Superior temporal gyrus (tissue), 1 donor: Measurements from ENCODE around the gene ATP2B2.
A peak's percentile ranks its signal among the peaks of the same experiment; 100 is the strongest.

ENCODE experiments used
- DNase-seq: peaks from one replicate; pipeline ENCODE4 v3.0.0-alpha.2; 2016; ENCODE audit errors: extremely low spot score

ATP2B2 gene

GRCh38 chr3:10345911-10346310 is 159.5 kb downstream of the ATP2B2 start:
- DNase-seq: no peak

GRCh38 chr3:10344944-10345575 is 160.3 kb downstream of the ATP2B2 start:
- DNase-seq: no peak

DNA sequence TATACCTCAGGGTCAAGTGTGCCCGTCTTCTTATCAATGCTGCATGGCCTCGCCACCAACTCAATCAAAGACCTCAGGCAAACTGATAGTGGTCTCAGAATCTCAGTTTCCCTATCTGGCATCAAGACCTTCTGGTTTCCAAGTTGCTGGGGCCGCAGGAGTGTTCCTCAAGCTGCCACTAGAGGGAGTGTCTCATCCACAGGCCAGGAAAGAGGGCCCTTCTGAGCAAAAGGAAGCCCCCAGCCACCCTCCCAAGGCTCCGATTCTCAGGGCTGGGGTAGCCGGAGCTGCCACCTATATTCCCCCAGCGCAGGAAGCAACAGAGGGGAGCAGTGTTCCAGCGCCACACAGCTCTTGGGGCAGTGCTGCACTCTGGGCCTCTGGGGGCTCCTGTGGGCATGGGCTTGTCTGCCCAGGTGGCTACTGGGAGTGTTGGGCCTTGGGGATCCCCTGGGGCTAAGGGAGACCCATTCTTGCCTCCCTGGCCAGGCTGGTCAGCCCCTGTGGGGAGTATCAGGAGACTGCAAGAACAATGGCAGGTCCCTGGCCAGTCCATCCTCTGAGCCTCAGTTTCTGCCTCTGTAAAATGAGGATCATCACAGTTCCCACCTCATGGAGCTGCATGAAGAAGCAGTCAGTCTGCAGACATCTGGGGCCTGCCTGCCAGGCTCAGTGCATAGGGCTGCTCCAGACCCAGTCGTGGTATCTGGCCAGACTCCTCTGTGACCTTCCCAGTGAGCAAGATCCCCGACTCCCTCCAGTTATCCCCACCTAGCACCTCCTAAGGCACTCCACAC is 161.0 kb downstream of the ATP2B2 start:
- DNase-seq: peak; percentile 63

- DNase-seq: no peak
Measured at GRCh38 chr3:10343526-10343925, 161.9 kb downstream of the ATP2B2 start.

DNA sequence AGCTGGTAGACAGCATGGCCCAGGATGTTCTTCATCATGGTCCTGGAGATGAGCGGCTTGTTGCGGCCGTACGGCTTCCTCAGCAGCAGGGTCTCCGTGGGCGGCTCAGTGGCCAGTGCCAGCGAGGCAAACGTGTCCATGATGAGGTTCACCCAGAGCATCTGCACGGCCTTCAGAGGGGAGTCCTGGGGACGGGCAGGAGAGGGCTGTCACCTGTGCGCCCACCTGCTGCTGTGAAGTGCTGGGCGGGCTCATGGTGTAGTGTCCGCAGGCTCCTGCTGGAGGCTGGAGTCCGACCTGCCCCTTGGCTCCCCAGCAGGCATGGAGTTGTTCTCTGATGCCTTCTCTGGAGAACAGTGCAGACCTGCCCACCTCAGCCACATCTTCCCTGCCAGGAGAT is 162.6 kb downstream of the ATP2B2 start:
- DNase-seq: no peak

- no peak for DNase-seq
Measured at GRCh38 chr3:10341901-10342398, 163.4 kb downstream of the ATP2B2 start.

DNA sequence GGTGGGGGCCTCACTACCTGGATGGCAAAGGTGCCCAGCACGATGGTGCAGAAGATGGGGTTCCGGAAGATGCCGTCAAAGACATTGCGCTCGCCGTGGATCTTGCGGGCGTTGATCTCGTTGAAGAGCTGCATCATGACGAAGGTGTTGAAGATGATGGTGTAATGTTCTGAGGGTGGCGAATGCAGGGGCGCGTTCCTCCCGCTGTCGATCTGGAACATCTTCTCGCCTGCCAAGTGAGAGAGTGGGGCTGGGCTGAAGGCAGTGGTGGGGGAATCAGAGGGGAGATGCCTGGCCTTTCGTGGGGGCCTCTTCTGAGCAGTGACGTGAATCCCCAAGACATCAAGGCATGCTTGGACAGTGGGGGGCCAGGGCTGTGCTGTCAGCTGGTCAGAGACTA is 164.9 kb downstream of the ATP2B2 start:
- no peak for DNase-seq

DNA sequence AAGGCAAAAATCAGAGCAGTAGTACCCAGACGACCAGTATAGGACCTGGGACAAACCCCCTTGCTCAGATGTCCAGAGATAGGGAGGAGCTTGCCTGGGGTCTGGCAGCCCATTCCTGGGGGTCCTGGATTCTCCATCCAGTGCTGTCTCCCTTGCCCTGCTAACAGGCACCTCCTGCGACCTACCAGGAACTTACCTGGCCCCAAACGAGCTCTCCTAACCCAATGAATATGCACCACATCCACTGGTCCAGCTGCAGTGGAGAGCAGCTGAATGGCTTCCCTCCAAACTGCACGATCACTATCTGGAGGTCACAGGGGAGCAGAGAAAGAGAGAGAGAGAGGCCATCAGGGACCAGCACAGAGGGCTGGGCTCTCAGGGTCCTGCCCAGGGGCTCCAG is 165.3 kb downstream of the ATP2B2 start:
- no peak for DNase-seq

DNA sequence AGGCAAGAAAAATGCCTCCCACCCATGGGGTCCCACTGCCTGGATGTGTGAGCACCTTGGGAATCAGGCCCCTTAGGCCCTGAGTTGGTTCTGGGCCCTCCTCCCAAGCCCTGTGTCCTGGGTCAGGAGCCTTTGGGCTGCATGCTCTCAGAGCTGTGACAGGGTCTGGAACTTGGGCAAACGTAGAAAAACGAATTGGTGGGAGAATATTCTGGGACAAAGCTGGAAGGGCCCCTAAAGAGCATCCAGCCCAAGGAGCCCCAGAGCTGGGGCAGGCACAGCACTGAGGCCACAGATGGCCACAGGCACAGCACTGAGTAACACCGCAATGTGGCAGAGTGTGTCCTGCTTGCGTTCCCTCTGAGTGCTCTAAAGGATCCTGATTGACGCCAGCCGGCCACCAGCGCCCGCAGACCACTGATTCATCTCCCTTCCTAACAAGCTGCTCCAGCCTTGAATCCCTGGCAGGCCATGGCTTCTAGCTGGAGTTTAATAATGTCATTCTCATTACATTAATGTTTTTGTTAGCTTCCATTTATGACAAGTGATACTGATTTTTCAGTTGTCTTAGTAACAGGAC is 165.9 kb downstream of the ATP2B2 start:
- no peak for DNase-seq

GRCh38 chr3:10338591-10339353 is 166.6 kb downstream of the ATP2B2 start:
- DNase-seq: no peak

- no peak for DNase-seq
Measured at GRCh38 chr3:10338164-10338470, 167.3 kb downstream of the ATP2B2 start.

- no peak for DNase-seq
Measured at GRCh38 chr3:10337323-10338163, 167.8 kb downstream of the ATP2B2 start.

DNA sequence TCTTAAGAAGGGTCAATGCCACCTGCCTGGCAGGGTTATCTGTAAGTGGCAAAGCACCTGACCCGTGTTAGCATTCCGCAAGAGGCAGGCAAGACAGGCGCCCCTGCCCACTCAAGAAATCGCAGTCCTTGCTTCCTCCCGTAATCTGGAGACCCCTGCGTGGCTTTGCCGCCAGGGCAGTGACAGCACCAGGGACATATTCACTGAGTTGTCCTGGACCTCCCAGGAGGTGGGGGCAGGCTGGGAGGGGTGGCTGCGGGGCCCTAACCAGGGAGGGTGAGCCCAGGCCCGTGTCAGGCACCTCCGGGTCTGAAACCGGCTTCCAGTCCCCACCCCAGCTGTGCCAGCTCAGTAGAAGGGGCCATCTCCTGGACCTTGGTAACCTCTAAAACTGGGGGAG is 168.6 kb downstream of the ATP2B2 start:
- DNase-seq: no peak

GRCh38 chr3:10335871-10336622 is 169.3 kb downstream of the ATP2B2 start:
- no peak for DNase-seq

DNA sequence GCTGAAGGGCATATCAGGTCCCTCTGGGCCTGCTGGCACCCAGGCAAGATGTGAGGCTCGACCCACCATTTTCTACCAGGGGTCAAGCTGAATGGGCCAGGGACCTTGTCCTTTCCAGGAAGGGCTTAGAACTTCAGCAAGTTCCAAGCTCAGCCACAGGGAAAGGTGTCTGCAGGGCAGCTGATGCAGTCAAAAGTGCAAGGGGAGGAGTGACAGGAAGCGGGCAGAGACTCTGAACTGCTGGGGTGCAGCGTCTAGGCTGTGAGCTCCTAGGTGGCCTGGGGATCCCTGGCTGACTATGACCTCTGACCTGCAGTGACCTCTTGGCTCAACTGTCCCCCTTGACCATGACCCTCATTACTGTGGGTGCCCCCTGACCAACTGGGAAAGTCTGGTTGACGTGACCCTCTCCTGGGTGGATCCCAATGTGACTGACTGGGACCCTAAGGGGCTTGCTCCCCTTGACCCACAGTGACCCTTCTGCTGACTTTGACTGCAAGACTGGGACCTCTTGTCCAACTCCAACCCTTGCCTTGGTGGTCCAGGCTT is 170.1 kb downstream of the ATP2B2 start:
- DNase-seq: no peak

DNA sequence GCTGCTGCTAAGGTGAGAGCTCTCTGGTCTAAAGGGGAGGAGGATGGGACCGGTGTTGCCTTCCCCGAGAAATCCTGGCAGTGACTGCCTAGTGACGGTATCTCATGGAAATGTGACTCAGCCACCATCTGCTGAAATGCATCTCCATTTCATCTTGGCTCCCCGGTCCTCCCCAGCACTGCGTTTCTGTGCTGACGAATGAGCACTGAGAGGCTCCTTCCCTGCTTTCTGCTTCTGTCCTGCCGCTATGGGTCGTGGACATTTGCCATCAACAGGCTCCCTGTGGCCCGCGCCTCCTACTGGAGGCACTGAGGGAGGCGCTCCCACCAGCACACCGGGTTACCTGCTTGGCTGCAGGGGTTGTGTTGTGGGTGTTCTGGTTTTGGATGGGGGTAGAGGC is 170.9 kb downstream of the ATP2B2 start:
- peak; percentile 67 for DNase-seq

- DNase-seq: no peak
Measured at GRCh38 chr3:10334042-10334441, 171.3 kb downstream of the ATP2B2 start.

- DNase-seq: no peak
Measured at GRCh38 chr3:10333349-10333650, 172.1 kb downstream of the ATP2B2 start.

GRCh38 chr3:10332481-10333348 is 172.7 kb downstream of the ATP2B2 start:
- no peak for DNase-seq

DNA sequence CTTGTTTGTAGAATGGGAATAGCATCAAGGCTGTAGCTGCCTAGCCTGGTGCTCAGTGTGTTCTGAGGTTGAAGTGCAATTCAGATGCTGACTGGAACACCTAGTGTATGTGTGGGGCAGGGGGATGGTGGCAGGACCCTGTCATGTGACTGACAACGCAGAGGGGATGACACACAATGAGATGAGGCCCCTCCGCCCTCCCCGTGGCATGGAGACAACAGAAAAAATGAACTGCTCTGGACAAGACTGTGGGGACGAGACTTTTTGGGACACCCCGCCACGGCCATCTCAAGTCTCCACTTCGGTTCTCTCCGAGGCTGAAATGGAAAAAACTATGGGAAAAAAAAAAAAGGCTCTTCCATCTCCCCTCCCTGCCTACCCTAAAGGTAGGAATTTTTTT is 174.1 kb downstream of the ATP2B2 start:
- DNase-seq: no peak
